Measurements from ENCODE around the gene TK2.
"Not testable (repeated sequence)": the region's sequence is repeated elsewhere in the genome, so short reads cannot be mapped to it uniquely, and the experiment has no call there.

- TF ChIP-seq PATZ1 (CRISPR knock-in tag; IDR thresholded peaks at IDR 0.05; ENCODE audit: borderline replicate concordance); ZNF8 (CRISPR knock-in tag; IDR thresholded peaks at IDR 0.05); ZFP30 (CRISPR knock-in tag; IDR thresholded peaks at IDR 0.05); PPARA (CRISPR knock-in tag; IDR thresholded peaks at IDR 0.05; ENCODE audit: borderline replicate concordance); ZFP3 (CRISPR knock-in tag; IDR thresholded peaks at IDR 0.05): not testable (repeated sequence)
Observed at GRCh38 chr16:66501563-66501962, 48.4 kb downstream of the TK2 start.

All from SK-N-SH treated with all-trans-retinoic acid at 6 μM for 48 hours (cell line).